Measurements from ENCODE around the gene DCDC2C.

DNA sequence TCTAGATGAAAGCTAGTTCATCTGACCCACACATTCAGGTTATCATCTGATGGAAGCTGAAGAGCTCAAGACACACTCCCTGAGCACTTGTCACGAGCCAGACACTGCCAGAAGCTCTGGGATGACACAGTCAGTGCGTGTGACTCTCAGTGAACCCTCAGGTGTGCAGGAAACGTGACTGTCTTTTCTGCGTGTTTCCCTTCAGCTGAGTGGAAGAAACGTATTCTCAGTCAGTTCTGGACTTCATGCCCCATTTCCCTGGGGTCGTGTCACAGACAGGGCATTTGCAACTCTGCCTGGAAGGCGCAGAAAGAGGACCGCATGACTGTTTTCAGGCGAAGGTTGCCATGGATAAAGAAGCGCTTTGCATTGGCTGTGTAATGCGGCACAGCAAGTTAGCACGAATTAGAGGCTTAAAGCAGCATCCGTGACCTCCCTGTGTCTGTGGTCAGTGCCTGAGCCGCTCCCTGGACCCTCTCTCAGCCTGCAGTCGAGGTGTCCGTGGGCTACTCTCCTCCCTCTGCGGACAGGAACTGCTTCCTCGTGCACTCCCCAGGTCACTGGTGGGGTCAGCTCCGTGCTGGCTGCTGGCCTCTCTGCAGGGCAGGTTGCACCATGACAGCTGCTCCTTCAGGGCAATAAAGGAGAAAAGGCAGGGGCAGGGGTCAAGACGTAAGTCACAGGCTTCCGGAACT is 48.7 kb upstream of the DCDC2C start:
- TF ChIP-seq, protein P1, sequence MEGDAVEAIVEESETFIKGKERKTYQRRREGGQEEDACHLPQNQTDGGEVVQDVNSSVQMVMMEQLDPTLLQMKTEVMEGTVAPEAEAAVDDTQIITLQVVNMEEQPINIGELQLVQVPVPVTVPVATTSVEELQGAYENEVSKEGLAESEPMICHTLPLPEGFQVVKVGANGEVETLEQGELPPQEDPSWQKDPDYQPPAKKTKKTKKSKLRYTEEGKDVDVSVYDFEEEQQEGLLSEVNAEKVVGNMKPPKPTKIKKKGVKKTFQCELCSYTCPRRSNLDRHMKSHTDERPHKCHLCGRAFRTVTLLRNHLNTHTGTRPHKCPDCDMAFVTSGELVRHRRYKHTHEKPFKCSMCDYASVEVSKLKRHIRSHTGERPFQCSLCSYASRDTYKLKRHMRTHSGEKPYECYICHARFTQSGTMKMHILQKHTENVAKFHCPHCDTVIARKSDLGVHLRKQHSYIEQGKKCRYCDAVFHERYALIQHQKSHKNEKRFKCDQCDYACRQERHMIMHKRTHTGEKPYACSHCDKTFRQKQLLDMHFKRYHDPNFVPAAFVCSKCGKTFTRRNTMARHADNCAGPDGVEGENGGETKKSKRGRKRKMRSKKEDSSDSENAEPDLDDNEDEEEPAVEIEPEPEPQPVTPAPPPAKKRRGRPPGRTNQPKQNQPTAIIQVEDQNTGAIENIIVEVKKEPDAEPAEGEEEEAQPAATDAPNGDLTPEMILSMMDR (IDR thresholded peaks at IDR 0.05; ENCODE audit: low read length) = no peak
- no peak for TF ChIP-seq EZH2 (IDR thresholded peaks at IDR 0.05; ENCODE audit: borderline replicate concordance, low read length)
